Stimulated activated CD4-positive, alpha-beta T cell treated with anti-CD3 and anti-CD28 coated beads, Interleukin-1b, Interleukin-23, amount 100 ng/mL, for 24 hours (primary cell): Measurements from ENCODE around the gene ZFYVE1.
"Not testable (repeated sequence)": the region's sequence is repeated elsewhere in the genome, so short reads cannot be mapped to it uniquely, and the experiment has no call there.

Experiments used
- DNase-seq, 4 experiments: peaks; one replicate each; pipeline ENCODE4 v3.0.0-alpha.2; 2020; ENCODE audit warnings: low read depth in 4 of 4, low spot score in 1 of 4

The ZFYVE1 gene

DNA sequence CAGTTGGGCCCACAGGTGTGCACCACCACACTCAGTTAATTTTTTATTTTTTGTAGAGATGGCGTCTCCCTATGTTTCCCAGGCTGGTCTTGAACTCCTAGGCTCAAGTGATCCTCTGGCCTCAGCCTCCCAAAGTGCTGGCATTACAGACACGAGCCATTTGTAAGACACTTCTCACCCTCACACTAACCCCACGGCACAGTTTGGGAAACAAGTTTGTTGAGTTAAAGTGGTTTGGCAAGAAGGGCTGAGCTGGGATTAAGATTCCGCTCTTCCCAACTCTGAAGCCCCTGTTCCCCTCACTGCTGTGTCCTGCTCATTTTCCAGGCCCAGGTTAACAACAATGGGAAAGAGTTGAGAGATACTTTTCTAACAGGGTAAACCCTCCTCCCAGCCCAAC, 65.9 kb downstream of the ZFYVE1 start:
- DNase-seq, result not testable (repeated sequence)

DNA sequence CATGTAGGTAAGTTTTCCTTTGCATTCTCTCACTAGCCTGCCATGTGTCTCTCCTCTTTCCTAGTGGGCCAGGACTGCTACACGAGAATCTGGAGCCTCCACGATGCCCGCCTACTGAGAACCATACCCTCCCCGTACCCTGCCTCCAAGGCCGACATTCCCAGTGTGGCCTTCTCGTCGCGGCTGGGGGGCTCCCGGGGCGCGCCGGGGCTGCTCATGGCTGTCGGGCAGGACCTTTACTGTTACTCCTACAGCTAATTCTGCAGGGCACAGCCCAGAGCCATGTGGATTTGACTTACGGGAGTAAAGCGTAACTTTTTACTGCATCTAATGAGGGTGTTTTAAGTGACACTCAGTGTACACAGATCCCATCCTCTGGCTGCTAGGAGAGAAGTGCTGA, 68.4 kb downstream of the ZFYVE1 start:
- no peak for DNase-seq

DNA sequence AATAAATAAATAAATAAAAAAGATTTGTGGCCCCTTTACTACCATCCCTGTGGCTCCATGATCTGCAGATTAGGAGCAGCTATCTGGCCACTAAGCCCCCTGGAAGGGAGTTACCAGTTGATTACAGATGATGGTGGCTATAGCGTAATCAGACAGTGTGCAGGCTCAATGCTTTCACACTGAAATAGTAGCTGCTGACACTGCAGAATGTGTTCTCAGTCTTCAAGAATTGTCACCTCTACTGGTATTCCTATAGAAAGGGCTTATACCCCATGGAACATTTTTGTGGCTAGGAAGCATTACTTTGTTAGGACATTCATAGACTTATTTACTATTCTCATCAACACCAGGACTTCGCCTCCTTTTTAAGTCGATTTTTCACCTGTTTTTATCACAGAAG, 69.7 kb downstream of the ZFYVE1 start:
- no peak for DNase-seq

DNA sequence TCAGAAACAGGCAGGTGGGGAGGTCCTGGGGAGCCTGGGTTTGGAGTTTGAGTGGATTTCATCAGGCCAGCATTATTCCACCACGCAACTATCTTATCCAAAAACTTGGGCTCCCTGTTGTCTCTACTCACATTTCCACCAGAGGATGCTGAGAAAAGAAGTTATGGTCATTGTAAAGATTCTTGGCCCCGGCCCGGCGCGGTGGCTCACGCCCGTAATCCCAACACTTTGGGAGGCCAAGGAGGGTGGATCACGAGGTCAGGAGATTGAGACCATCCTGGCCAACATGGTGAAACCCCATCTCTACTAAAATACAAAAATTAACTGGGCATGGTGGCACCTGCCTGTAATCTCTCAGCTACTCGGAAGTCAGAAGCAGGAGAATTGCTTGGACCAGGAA, 70.2 kb downstream of the ZFYVE1 start:
- not testable (repeated sequence) for DNase-seq

DNA sequence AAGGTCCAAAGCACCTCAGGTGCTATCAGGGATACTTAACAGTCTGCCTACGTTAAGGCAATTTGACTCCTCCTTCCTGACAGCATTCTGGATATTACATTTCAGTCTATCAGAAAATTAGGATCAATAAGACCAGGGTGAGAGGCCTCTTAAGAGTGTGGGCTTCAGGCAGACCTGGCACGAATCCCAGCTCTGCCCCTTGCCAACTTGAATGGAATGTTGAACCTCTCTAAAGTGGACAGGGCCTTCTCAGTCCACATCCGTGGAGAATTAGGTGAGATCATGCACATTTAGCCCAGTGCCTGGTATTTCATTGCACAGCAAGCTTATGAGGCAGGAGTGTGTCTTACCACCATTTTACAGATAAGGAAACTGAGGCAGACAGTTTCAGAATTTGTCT, 74.7 kb downstream of the ZFYVE1 start:
- no peak for DNase-seq

DNA sequence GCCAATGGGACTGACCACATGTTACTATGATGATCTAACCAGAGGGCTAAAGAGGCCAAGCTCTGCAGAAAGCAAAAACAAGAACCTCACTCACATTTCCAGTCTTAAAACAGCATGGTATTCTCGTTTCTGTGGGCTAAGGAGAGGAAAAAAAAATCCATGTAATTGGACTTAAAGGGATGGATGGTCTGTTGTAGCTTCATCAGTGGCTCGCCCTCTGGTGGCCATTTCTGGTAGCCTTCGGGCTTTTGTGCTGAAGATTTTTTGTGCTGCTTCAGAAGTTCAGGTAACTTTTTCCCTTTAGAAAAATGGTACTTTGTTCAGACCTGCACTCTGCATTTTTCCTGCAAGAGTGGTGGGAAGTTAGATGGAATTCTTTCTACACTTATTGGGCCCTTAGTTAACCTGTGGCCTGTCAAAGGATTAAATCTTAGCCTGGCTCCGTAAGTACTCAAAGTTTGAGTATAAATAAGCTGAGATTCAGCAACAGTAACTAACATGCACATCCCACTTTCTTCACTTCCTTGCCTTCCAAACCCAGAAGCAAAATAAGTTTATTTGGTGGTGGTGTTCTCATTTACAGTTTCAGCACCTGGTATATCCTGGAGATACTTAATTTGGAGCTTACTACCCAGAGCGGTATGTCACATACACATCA, 78.3 kb downstream of the ZFYVE1 start:
- DNase-seq, result peak; percentile 37 to 53 (median 46)

DNA sequence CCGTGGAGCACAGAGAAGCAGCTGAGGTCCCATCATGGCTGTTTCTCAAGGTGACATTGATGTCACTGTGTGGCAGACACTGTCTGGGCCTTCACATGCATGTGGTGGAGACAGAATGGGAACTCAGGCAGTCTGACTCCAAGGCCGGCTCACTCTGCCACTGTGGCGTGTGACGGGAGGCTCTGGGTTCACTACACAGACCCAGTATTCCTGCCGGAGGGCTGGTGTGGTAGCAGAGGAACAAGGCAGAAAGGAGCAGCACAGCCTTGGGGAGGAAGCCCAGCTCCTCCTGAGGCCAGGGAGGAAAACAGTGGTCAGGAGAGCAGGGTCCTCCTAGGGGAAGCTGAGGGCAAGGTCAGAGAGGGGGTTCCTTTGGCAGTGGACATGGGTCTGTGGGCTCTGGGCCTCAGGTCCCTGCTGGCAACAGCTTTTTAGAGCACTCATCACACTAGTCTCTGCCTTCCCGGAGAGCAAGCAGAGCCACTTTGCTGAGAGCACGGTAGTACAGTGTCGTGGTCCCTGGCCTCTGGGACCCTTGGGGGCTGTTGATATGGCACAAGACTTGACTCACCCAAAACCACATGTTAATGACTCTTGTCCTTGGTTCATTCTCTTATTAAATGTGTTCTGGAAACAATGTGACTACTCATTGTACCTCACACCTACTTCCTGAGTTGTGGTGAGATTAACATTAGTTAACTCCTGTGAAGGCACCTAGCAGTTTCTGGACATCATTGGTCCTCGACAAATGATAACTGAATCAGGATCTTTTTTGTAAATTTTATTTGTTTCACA, 79.3 kb downstream of the ZFYVE1 start:
- DNase-seq, result no peak

DNA sequence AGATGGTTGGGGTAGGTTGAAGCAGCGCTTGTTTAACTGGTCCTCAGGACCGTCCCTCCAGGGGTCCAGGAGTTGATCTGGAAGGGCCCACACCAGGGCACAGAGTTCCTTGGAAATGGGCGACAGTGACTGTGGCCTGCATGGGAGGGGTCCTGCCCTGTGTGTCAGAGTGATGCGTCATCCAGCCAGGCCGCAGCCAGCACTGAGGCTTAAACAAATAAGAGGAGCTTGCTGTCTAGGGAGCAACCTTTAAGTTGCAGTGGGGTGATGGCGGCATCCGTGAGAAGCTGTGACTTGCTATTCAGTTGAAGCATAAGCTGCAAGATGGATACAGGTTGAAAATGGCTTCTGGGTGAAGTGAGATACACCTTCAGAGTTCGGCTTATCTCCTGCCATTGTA, 80.4 kb downstream of the ZFYVE1 start:
- no peak for DNase-seq

DNA sequence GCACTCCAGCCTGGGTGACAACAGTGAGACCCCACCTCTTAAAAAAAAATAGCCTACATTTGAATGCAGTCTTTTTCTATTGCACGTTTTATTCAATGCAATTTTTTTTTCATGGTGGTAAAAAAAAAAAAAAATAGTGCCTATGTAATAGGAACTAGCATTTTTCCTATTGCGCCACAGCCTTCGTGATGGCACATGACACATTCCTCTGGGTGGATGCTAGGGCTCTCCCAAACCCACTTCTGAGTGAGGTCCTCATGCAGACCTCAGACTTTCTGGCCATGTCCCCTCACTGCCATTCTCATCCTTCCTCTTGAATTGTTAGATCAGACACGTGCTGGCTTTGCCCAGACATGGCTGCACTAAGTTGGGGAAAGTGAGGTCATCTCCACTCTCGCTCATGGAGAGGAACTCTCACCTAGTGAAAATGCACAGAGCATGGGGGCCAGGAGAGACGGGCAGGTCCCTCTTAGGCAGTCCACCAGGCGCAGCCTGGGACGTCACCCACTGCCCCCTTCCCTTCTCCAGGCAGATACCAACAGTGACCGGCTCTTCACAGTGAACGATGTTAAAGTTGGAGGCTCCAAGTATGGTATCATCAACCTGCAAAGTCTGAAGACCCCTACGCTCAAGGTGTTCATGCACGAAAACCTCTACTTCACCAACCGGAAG, 81.4 kb downstream of the ZFYVE1 start:
- no peak for DNase-seq

DNA sequence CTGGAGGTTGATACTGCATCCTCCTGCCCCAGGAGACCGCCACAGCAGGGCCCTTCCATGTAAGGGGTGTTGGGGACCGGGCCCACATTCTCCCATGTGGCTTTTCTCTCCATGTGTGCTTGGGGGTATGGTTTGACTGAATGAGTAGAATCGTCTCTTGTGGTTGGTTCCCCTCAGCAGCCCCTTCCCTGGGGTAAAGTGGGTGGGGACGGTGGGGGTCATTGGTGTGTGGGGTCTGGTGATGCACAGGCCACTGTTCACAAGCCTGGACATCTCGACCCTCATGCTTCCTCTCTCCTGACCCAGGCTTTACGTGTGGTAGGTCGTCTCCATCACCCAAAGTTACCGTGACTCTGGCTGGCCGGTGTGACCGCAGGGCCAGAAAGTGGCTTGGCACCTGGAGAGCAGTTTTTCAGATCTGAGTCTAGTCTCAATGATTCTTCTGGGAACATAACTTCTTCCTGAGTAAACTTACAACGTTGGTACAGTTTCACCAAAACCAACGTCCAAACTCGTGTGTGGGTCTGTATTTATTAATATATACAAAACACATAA, 83.0 kb downstream of the ZFYVE1 start:
- DNase-seq, result no peak

DNA sequence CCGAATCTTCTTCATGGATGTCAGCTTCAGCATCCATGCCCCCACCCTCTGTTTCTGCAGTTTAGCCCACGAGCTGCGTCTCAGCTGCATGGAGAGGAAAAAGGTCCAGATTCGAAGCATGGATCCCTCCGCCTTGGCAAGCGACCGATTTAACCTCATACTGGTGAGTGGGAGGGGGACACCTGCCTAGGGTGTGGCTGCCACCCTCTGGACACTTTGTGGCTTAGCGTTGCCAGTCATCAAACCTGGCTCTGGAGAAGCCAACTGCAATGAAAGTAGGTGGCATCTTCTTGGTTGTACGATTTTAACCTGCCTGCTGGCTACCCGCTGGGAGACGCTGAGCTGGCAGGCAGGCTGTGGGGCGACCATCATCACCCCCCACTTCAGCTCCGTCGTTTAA, 84.0 kb downstream of the ZFYVE1 start:
- no peak for DNase-seq

DNA sequence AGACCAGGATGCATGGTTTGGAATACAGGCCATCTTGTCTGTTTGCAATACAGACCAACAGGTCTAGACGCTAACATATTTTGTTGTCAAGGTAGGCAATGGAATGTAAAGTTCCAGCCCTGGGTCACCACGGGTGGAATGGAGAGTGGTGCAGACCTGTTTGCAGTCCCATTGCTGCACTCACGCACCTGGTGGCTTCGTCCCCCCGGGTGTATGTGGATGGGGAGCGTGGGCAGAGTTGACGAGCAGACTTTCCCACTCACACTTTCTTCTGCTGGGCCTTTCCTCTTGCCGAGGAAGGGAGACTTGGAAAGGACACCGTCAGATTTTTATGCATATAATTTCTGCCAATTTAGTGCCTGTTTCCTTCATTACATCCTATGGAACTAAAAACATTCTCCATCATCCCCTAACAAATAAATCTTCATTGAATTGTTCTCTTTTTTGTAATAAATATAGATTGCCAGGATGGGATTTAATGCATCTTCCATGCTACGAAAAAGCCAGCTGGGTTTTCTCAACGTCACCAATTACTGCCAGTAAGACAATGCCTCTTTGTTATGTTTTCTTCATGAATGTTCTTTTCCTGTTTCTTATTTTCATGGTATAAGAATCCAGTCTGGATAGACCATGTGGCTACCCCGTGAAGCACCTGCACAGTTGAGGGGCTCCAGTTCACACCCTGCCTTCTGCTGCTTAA, 85.5 kb downstream of the ZFYVE1 start:
- no peak for DNase-seq

DNA sequence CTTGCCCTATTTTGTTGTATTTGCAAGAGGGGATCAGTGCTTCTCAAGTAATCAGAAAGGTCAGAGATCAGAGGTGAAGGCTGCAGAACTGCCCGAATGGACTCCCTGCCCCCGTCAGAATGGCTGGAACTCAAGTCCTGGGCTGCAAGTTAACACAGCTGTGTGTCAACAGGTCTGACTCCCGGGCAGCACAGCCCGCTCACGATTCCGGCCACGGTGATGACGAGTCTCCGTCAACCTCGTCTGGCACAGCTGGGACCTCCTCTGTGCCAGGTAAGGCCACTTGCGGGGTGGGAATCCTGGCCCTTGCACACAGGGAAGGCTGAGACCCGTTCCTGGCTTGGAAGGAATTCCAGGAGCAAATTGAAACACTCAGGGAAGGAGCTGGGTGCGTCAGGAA, 87.3 kb downstream of the ZFYVE1 start:
- DNase-seq, result no peak

DNA sequence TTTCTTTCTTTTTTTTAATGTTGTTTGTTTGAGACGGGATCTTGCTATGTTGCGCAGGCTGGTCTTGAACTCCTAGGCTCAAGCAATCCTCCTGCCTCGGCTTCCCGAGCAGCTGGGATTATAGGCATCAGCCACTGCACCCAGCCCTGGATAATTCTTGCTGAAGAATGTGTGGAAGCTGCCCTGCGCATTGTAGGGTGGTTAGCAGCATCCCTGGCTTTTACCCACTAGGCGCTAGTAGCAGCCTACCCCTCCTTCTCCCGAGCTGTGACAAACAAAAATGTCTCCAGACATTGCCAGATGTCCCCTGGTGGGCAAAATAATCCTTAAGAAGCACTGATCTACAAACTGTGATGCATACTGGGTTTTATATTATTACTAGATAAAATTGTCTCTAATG, 94.0 kb downstream of the ZFYVE1 start:
- no peak for DNase-seq

DNA sequence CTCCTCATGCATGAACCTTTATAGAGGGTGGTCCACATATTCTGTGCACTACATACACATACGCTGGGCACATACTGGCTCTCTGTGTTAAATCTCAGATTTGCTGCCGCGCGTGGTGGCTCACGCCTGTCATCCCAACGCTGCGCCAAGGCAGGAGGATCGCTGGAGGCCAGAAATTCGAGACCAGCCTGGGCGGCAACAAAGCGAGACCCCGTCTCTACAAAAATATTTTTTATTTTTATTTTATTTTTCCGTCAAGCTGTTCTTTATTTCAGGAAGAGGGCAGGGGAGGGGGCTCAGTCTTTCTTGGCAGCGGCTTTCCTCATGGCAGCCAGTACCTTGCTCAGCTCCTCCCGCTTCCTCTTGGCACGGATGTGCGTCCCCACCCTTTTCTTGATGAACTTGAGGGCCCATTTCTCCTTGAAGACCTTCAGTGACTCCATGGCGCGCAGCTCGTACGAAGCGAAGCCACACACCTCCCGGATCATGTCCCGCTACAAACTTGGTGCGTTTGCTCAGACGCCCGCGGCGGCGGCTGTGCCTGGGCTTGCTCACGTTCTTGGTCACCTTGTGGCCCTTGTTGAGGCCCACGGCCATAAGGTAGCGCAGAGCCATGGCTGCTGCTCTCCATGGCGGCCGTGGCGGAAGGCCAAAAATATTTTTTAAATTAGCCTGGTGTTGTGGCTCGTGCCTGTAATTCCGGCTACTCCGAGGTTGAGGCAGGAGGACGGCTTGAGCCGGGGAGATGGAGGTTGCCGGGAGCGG, 97.4 kb downstream of the ZFYVE1 start:
- DNase-seq, result no peak

DNA sequence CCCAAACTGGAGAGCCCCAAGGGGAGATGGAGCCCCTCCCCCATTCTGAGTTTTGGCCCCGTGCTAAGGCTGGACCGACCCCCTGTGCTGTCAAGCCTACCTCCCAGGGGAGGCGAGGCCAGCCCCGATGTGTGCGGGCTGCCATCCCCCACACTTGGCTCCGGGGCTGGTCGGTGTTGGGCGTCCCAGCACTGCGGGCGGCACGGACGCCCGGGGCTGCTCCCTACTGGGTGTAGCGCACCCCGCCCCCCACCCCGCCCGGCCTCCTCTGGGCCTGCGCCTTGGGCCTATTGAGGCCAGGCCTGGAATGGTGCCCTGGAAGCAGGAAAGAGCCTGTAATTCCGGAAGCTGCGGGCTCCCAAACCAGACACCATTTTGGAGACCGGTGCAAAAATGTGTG, 98.0 kb downstream of the ZFYVE1 start:
- no peak for DNase-seq

DNA sequence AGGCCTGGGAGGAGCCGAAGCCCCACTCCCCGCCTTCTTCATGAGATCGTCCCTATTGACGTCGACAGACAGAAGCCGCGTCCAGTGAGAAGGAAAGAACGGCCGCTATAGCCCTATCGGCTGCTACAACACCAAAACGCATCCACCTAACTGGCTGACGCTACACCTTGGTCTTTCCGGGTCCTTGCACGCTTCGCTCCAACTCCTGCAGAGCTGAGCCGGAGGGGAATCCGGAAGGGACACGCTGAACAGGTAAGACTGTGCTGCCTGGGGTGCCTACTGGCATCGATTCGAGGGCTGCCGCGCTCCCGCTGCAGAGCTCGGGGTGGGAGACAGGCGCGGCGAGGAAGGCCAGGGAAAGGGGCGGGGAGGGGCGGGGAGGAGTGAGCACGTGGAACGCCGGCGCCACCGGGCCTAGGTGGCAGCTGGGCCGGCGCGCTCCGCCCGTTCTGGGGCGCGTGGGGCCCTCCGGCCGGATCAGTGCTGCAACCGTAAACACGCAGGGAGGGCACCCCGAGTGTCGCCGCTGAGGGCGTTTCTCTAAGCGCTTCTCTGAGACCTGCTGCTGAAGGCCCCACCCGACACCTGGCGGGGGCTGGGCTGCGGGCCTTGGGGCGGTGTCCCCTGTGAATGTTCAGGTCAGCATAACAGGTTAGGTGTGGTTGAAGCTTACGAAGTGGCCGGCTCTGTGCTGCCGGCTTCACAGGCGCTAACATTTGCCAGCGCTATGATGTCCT, 100.4 kb downstream of the ZFYVE1 start, which contains the start of gene DCAF4:
Gene DCAF4 (plus strand): TSS at position 173 of the 737 bp plus-strand sequence. CDS start 11,515 bp downstream, outside the sequence.
- DNase-seq, result peak; percentile 75 to 92 (median 82)

DNA sequence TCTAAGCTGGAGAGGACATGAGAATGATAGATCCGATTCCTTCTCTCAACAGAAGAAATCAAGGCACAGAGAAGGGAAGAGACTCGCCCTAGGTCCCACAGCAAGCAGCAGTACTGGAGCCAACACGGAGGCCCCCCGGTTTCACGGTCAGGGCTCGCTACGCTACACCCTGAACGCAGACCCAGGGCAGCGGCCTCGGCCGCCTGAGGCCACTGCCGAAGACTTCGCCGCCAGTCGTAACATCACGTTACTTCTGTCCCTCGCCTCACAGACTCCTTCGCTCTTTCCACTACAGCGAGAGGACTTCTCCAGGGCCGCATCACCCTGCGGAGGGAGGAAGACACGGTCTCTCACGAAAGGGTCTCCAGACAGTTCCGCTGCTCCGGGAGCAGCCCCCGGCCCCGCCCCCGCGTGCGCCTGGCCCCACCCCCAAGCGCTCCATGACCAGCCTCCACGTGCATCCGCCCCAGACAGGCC, 101.1 kb downstream of the ZFYVE1 start:
- no peak for DNase-seq

DNA sequence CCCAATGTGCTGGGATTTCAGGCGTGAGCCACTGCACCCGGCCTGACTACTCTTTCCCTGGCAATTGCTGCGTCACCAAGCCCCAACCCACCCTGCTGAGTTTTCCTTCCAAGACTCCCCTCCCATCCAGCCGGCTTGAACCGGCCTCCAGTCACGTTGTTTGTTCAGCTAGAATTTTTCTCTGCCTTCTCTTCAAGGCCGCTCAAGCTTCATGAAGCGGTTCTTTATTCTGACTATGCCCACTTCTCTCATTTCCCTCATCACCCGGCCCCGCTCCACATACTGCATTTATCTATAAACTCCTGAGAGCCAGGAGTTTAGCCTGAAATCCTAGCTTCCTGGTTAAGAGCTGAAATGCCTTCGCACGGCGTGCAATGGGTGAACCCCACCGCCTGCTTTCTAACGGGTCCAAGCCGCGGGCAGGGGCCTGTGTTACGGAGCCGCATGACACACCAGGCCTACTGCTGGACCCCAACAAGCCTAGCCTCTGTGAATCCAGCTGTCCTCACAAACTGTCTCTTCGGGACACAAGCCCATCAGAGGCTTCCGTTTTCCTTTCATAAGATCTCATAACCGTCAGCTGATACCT, 101.6 kb downstream of the ZFYVE1 start:
- no peak for DNase-seq
